Activated gamma-delta T cell treated with Interleukin-2 at 50 U/mL for 16 hours (primary cell): Measurements from ENCODE around the gene EIF3F.

Experiments
- DNase-seq: peaks from one replicate; pipeline ENCODE4 v3.0.0-alpha.2; 2020

Gene EIF3F

GRCh38 chr11:7994581-7995278 is 7.6 kb downstream of the EIF3F start:
- no peak for DNase-seq

GRCh38 chr11:7999795-8000194 is 12.7 kb downstream of the EIF3F start:
- no peak for DNase-seq

GRCh38 chr11:8000390-8000789 is 13.3 kb downstream of the EIF3F start:
- DNase-seq: no peak

GRCh38 chr11:8002676-8003075 is 15.5 kb downstream of the EIF3F start:
- no peak for DNase-seq

GRCh38 chr11:8003187-8003586 is 16.1 kb downstream of the EIF3F start:
- DNase-seq: no peak

- no peak for DNase-seq
Observed at GRCh38 chr11:8004008-8004407, 16.9 kb downstream of the EIF3F start.

GRCh38 chr11:8005556-8005955 is 18.4 kb downstream of the EIF3F start:
- DNase-seq: no peak

- DNase-seq: peak; percentile 37
Observed at GRCh38 chr11:8006349-8006977, 19.3 kb downstream of the EIF3F start.

GRCh38 chr11:8008212-8008611 is 21.1 kb downstream of the EIF3F start:
- DNase-seq: no peak

- no peak for DNase-seq
Observed at GRCh38 chr11:8009856-8010255, 22.7 kb downstream of the EIF3F start.

- no peak for DNase-seq
Observed at GRCh38 chr11:8011371-8011770, 24.2 kb downstream of the EIF3F start.

GRCh38 chr11:8011981-8012444 is 24.9 kb downstream of the EIF3F start:
- DNase-seq: no peak

GRCh38 chr11:8013833-8014232 is 26.7 kb downstream of the EIF3F start:
- no peak for DNase-seq

GRCh38 chr11:8015753-8016239 is 28.7 kb downstream of the EIF3F start:
- DNase-seq: no peak

- DNase-seq: no peak
Observed at GRCh38 chr11:8016440-8016839, 29.3 kb downstream of the EIF3F start.

- no peak for DNase-seq
Observed at GRCh38 chr11:8017071-8017470, 29.9 kb downstream of the EIF3F start.

GRCh38 chr11:8017894-8018483 is 30.9 kb downstream of the EIF3F start:
- no peak for DNase-seq

GRCh38 chr11:8018484-8019313 is 31.6 kb downstream of the EIF3F start:
- DNase-seq: peak; percentile 59

GRCh38 chr11:8019314-8020243 is 32.4 kb downstream of the EIF3F start:
- no peak for DNase-seq

- no peak for DNase-seq
Observed at GRCh38 chr11:8020244-8020597, 33.1 kb downstream of the EIF3F start.

GRCh38 chr11:8021920-8022319 is 34.8 kb downstream of the EIF3F start:
- no peak for DNase-seq

GRCh38 chr11:8022876-8023275 is 35.7 kb downstream of the EIF3F start:
- DNase-seq: no peak
